A673 (cell line): ENCODE data around the gene MDK. TPM values are rescaled to one million over a fixed set of nuclear protein-coding genes. Genes with fewer than 3 reads are reported as not detected.

Experiments
- BruUV-seq: library from RNA; stranded (reverse); fragments of 400-500 nt; replicated peaks from 2 replicates; lab custom pipeline; 2021; lab: Mats Ljungman, UMichigan
- CTCF ChIA-PET: fragments of 300-600 bp; sonication (Branson Sonifier 250); formaldehyde crosslinking; loops from one replicate; lab custom pipeline; 2022; ENCODE audit warnings: antibody characterized with exemption; lab: Charles Lee
- POLR2A ChIA-PET: fragments of 300-600 bp; sonication (Branson Sonifier 250); formaldehyde crosslinking; loops from one replicate; lab custom pipeline; 2022; ENCODE audit warnings: antibody characterized with exemption; ENCODE audit not compliant: low non-redundant PET; lab: Charles Lee
- DNase-seq: peaks from one replicate; pipeline ENCODE4 v3.0.0-alpha.2; 2015; ENCODE audit warnings: low spot score
- H3K27ac ChIP-seq: fragments of 200-600 bp; sonication (generic); 2 replicates; pipeline ENCODE4 v1.5.1; 2016; ENCODE audit warnings: mixed run types, low read depth, mild to moderate bottlenecking, mixed read lengths, antibody characterized with exemption, low read length; ENCODE audit not compliant: poor library complexity, severe bottlenecking
- H3K27me3 ChIP-seq: fragments of 200-600 bp; sonication (generic); replicated peaks from 2 replicates; pipeline ENCODE4 v1.6.1; 2017; ENCODE audit warnings: mixed run types, low read depth, mild to moderate bottlenecking, mixed read lengths, antibody characterized with exemption, low read length; ENCODE audit not compliant: insufficient read depth, poor library complexity
- H3K36me3 ChIP-seq: fragments of 200-600 bp; sonication (generic); 2 replicates; pipeline ENCODE4 v1.6.1; 2016; ENCODE audit warnings: mixed run types, mild to moderate bottlenecking, mixed read lengths, antibody characterized with exemption, low read length; ENCODE audit not compliant: insufficient read depth, poor library complexity, severe bottlenecking
- H3K4me1 ChIP-seq: fragments of 200-600 bp; sonication (generic); 2 replicates; pipeline ENCODE4 v1.6.1; 2017; ENCODE audit warnings: mixed run types, mild to moderate bottlenecking, mixed read lengths, antibody characterized with exemption, low read length; ENCODE audit not compliant: insufficient read depth, poor library complexity, severe bottlenecking
- H3K4me3 ChIP-seq: fragments of 200-600 bp; sonication (generic); 2 replicates; pipeline ENCODE4 v1.5.1; 2016; ENCODE audit warnings: low read depth, mixed run types, mild to moderate bottlenecking, mixed read lengths, low read length; ENCODE audit not compliant: poor library complexity, severe bottlenecking
- H3K9me3 ChIP-seq: fragments of 200-600 bp; sonication (generic); 2 replicates; pipeline ENCODE4 v1.6.1; 2016; ENCODE audit warnings: mixed run types, low read depth, mild to moderate bottlenecking, mixed read lengths, antibody characterized with exemption, low read length; ENCODE audit not compliant: poor library complexity, severe bottlenecking
- CTCF ChIP-seq: fragments of 300-800, 200-600 bp; sonication (generic); conservative IDR thresholded peaks from 2 replicates; pipeline ENCODE4 v1.5.1; 2017; ENCODE audit warnings: low read depth, mild to moderate bottlenecking, antibody characterized with exemption, low read length, moderate library complexity, mixed read lengths
- EZH2 ChIP-seq: fragments of 200-600 bp; sonication (generic); IDR thresholded peaks from 2 replicates; pipeline ENCODE4 v1.6.1; 2017; ENCODE audit warnings: borderline replicate concordance, low read depth, mild to moderate bottlenecking, mixed read lengths, antibody characterized with exemption, low read length; ENCODE audit not compliant: poor library complexity, severe bottlenecking
- intact Hi-C: fragments of 100-400 bp; cut with micrococcal nuclease; formaldehyde crosslinking; loops from one replicate; pipeline ENCODE4 v1.10.0; 2022; ENCODE audit not compliant: unreplicated experiment
- total RNA-seq: library from RNA; stranded (reverse); gene quantifications from 2 replicates; pipeline ENCODE4 v1.2.3, GENCODE V29; 2021

MDK gene
- total RNA-seq, 1 experiment from 2014 or later, result 252 TPM

- intact Hi-C loops, result no loop called here
- CTCF ChIA-PET, result interaction anchor here (1.4 kb wide), 1 partner anchor 22 kb away, joined by 4 read pairs; no protein-coding TSS in a partner anchor
- Histone ChIP-seq H3K4me3 (no peak overlapping the region), H3K27me3 (no peaks in the 10 kb centered on the region), H3K4me1 (peaks cover 16% of the 10 kb centered on the region), H3K27ac (no peak overlapping the region), H3K36me3 (peaks cover 12% of the 10 kb centered on the region), H3K9me3 (no peaks in the 10 kb centered on the region)
- POLR2A ChIA-PET, result no interaction called here
- peak; percentile 74 for DNase-seq
- no TSS peak for BruUV-seq
- TF ChIP-seq EZH2 (no peak), CTCF (no peak)
Observed at GRCh38 chr11:46414466-46414796, 33.0 kb downstream of the MDK start.

- Histone ChIP-seq H3K4me1 (peaks cover 16% of the 10 kb centered on the region), H3K9me3 (no peaks in the 10 kb centered on the region), H3K4me3 (no peak overlapping the region), H3K27ac (no peak overlapping the region), H3K27me3 (no peaks in the 10 kb centered on the region), H3K36me3 (peaks cover 10% of the 10 kb centered on the region)
- no TSS peak for BruUV-seq
- DNase-seq, result no peak
- ChIA-PET POLR2A (no interaction called here), CTCF (interaction anchor here (1.4 kb wide), 1 partner anchor 22 kb away, joined by 4 read pairs; no protein-coding TSS in a partner anchor)
- no peak for TF ChIP-seq CTCF
- no peak for TF ChIP-seq EZH2
- intact Hi-C loops, result no loop called here
Observed at GRCh38 chr11:46414879-46415278, 33.4 kb downstream of the MDK start.

- DNase-seq, result no peak
- Histone ChIP-seq H3K4me1 (peaks cover 19% of the 10 kb centered on the region), H3K36me3 (peaks cover 7% of the 10 kb centered on the region), H3K27ac (no peak overlapping the region), H3K4me3 (no peak overlapping the region), H3K9me3 (no peaks in the 10 kb centered on the region), H3K27me3 (no peaks in the 10 kb centered on the region)
- ChIA-PET CTCF (no interaction called here), POLR2A (interaction anchor here (0.6 kb wide), 1 partner anchor 892 kb away, joined by 3 read pairs; no protein-coding TSS in a partner anchor)
- BruUV-seq, result no TSS peak
- intact Hi-C loops, result no loop called here
- TF ChIP-seq CTCF (no peak), EZH2 (no peak)
Observed at GRCh38 chr11:46417711-46418110, 36.2 kb downstream of the MDK start.
